SK-N-SH (cell line): ENCODE measurements around the gene ZP1. TPM values are rescaled to one million over a fixed set of nuclear protein-coding genes. Genes with fewer than 3 reads are reported as not detected.

Source experiments
- CTCF ChIA-PET: fragments of 300-600, 350-600 bp; formaldehyde crosslinking; extraction: SDS; loops from one replicate; lab custom pipeline; 2021; lab: Yijun Ruan, JAX
- POLR2A ChIA-PET: fragments of 350-600 bp; sonication (Branson Sonifier 250); formaldehyde crosslinking; extraction: SDS; loops from one replicate; lab custom pipeline; 2020; ENCODE audit warnings: antibody characterized with exemption, inconsistent platforms; lab: Yijun Ruan, JAX
- DNase-seq: peaks from one replicate; pipeline ENCODE4 v3.0.0; 2012
- H2AFZ ChIP-seq: fragments of 200-600 bp; sonication (generic); 2 replicates; pipeline ENCODE4 v1.8.1; 2016; ENCODE audit warnings: antibody characterized with exemption, mild to moderate bottlenecking, low read depth
- H3F3A ChIP-seq: fragments of 200-600 bp; sonication (generic); replicated peaks from 2 replicates; pipeline ENCODE3; 2016; ENCODE audit warnings: antibody characterized with exemption, mild to moderate bottlenecking; ENCODE audit not compliant: insufficient read depth
- H3K27ac ChIP-seq, 2 experiments: fragments of 200-500 bp in 1 of 2; fragments of 200-600 bp in 1 of 2; sonication (Bioruptor generic) in 1 of 2; sonication (generic), shearing (Covaris generic) in 1 of 2; 2 replicates each; pipeline versions ENCODE4 v1.5.1 to v1.6.1; 2014 to 2016; ENCODE audit warnings: low read depth in 2 of 2, inconsistent platforms in 1 of 2, low read length in 1 of 2, mild to moderate bottlenecking in 1 of 2, mixed read lengths in 1 of 2
- H3K27me3 ChIP-seq: fragments of 200-600 bp; sonication (generic), shearing (Covaris generic); 2 replicates; pipeline ENCODE4 v1.6.1; 2016; ENCODE audit warnings: mixed run types; ENCODE audit not compliant: insufficient read depth
- H3K36me3 ChIP-seq, 2 experiments: fragments of 200-500 bp in 1 of 2; fragments of 200-600 bp in 1 of 2; sonication (Bioruptor generic) in 1 of 2; sonication (generic) in 1 of 2; replicated peaks in 1 of 2; 2 replicates each; pipeline versions ENCODE3 to v1.5.1; 2014 to 2016; ENCODE audit warnings: low read length in 1 of 2, mild to moderate bottlenecking in 1 of 2; ENCODE audit not compliant: insufficient read depth in 2 of 2, control insufficient read depth in 1 of 2
- H3K4me1 ChIP-seq, 2 experiments: fragments of 200-500 bp in 1 of 2; fragments of 200-600 bp in 1 of 2; sonication (Bioruptor generic) in 1 of 2; sonication (generic), shearing (Covaris generic) in 1 of 2; 2 replicates each; pipeline versions ENCODE4 v1.5.1 to v1.6.1; 2014 to 2016; ENCODE audit warnings: low read depth in 1 of 2, low read length in 1 of 2, mixed run types in 1 of 2; ENCODE audit not compliant: insufficient read depth in 2 of 2, control insufficient read depth in 1 of 2
- H3K4me2 ChIP-seq: fragments of 200-600 bp; sonication (generic), shearing (Covaris generic); 2 replicates; pipeline ENCODE4 v1.6.1; 2017; ENCODE audit warnings: mixed run types
- H3K4me3 ChIP-seq, 2 experiments: fragments of 200-500 bp in 1 of 2; fragments of 200-600 bp in 1 of 2; sonication (Bioruptor generic) in 1 of 2; sonication (generic), shearing (Covaris generic) in 1 of 2; 2 replicates each; pipeline versions ENCODE4 v1.5.1 to v1.8.1; 2014 to 2016; ENCODE audit warnings: low read depth in 2 of 2, inconsistent platforms in 1 of 2, low read length in 1 of 2, mild to moderate bottlenecking in 1 of 2, mixed read lengths in 1 of 2, moderate library complexity in 1 of 2
- H3K79me2 ChIP-seq: fragments of 200-600 bp; sonication (generic); 2 replicates; pipeline ENCODE4 v1.8.1; 2017; ENCODE audit warnings: mild to moderate bottlenecking; ENCODE audit not compliant: insufficient read depth
- H3K9ac ChIP-seq: fragments of 200-600 bp; sonication (generic); 2 replicates; pipeline ENCODE4 v1.6.1; 2017; ENCODE audit warnings: mixed run types
- H3K9me2 ChIP-seq: fragments of 200-600 bp; sonication (generic); 2 replicates; pipeline ENCODE4 v1.6.1; 2017; ENCODE audit warnings: mixed run types
- H3K9me3 ChIP-seq: fragments of 200-600 bp; sonication (generic); 2 replicates; pipeline ENCODE4 v1.6.1; 2017; ENCODE audit warnings: mixed run types, mild to moderate bottlenecking, moderate library complexity
- H4K20me1 ChIP-seq: fragments of 200-600 bp; sonication (generic); 2 replicates; pipeline ENCODE4 v1.6.1; 2017; ENCODE audit warnings: mild to moderate bottlenecking, mixed run types; ENCODE audit not compliant: insufficient read depth
- CHD2 ChIP-seq: fragments of 150-350 bp; IDR thresholded peaks from 2 replicates; pipeline ENCODE4 v1.6.1; 2018; ENCODE audit warnings: low read length; ENCODE audit not compliant: partially characterized antibody
- ELF1 ChIP-seq: IDR thresholded peaks from 2 replicates; pipeline ENCODE4 v1.4.0; 2012
- FOSL2 ChIP-seq: IDR thresholded peaks from 2 replicates; pipeline ENCODE4 v1.4.0; 2012; ENCODE audit warnings: low read depth, mild to moderate bottlenecking, moderate library complexity, borderline replicate concordance
- GABPA ChIP-seq: IDR thresholded peaks from 2 replicates; pipeline ENCODE4 v1.4.0; 2012; ENCODE audit warnings: low read depth, mild to moderate bottlenecking
- GATA2 ChIP-seq: sonication (generic); formaldehyde crosslinking; IDR thresholded peaks from 2 replicates; pipeline ENCODE4 v1.5.0; 2020; ENCODE audit warnings: mild to moderate bottlenecking, missing genetic modification reagents
- IRF3 ChIP-seq: fragments of 150-350 bp; IDR thresholded peaks from 2 replicates; pipeline ENCODE4 v1.6.1; 2016; ENCODE audit warnings: mild to moderate bottlenecking, low read depth, low read length
- JUND ChIP-seq: IDR thresholded peaks from 2 replicates; pipeline ENCODE4 v1.4.0; 2012
- MEF2A ChIP-seq: IDR thresholded peaks from 2 replicates; pipeline ENCODE4 v1.4.0; 2012; ENCODE audit warnings: low read depth, borderline replicate concordance
- PBX3 ChIP-seq: IDR thresholded peaks from 2 replicates; pipeline ENCODE4; 2012
- RAD21 ChIP-seq: IDR thresholded peaks from 2 replicates; pipeline ENCODE4 v1.6.1; 2012; ENCODE audit warnings: mild to moderate bottlenecking, low read length
- RCOR1 ChIP-seq: fragments of 150-350 bp; IDR thresholded peaks from 2 replicates; pipeline ENCODE4 v1.6.1; 2017; ENCODE audit warnings: antibody characterized with exemption, low read length
- RFX5 ChIP-seq: IDR thresholded peaks from 2 replicates; pipeline ENCODE4 v1.6.1; 2012; ENCODE audit warnings: mild to moderate bottlenecking, improper control_type of control experiment, low read length
- WGBS: methylation state at CpG from one replicate; pipeline ENCODE4 v1.1.6; 2017; ENCODE audit warnings: low lambda C conversion rate; 5-methylcytosine and 5-hydroxymethylcytosine counted together
- polyA plus RNA-seq, 3 experiments: library from polyadenylated mRNA; depleted of rRNA; stranded (reverse); fragments of >200 nt; gene quantifications; 2 replicates each; pipeline ENCODE4 v1.2.3, GENCODE V29; 2012
- TF ChIP-seq, protein P1 (sequence below): IDR thresholded peaks from 2 replicates; pipeline ENCODE4 v1.4.0; 2012; ENCODE audit warnings: low read depth, borderline replicate concordance
- TF ChIP-seq, protein P2 (sequence below): fragments of 200-600 bp; sonication (generic); IDR thresholded peaks from 2 replicates; pipeline ENCODE4 v1.6.1; 2017; ENCODE audit warnings: antibody characterized with exemption, mild to moderate bottlenecking, moderate library complexity

The ZP1 gene
- polyA plus RNA-seq, 1 of the 3 experiments (the other 2 are of a cell fraction), result not detected

- Histone ChIP-seq H3K27ac (no peak overlapping the region), H3K9me3 (no peaks in the 10 kb centered on the region), H3K9ac (no peak overlapping the region), H3K27me3 (no peaks in the 10 kb centered on the region), H3K4me1 (no peaks in the 10 kb centered on the region), H2AFZ (no peak overlapping the region)
- POLR2A ChIA-PET, result no interaction called here
- DNase-seq, result no peak
- no peak for TF ChIP-seq IRF3
- TF ChIP-seq, all 33 proteins: peak for 0
- Histone ChIP-seq H4K20me1 (no peaks in the 10 kb centered on the region), H3K9me2 (no peaks in the 10 kb centered on the region), H3F3A (no peaks in the 10 kb centered on the region), H3K4me2 (no peak overlapping the region), H3K4me3 (no peak overlapping the region), H3K79me2 (no peaks in the 10 kb centered on the region), H3K36me3 (peaks cover 0 to 20% of the 10 kb centered on the region in 2 experiments)
- 84% methylated on average over 4 of the region's 5 CpGs for WGBS
- CTCF ChIA-PET, result interaction anchor here (1.8 kb wide), 1 partner anchor 49 kb away, joined by 15 read pairs; no protein-coding TSS in a partner anchor
Measured at GRCh38 chr11:60879971-60880588, 12.7 kb downstream of the ZP1 start.

- 94% methylated on average over 8 of the region's 8 CpGs for WGBS
- CTCF ChIA-PET, result interaction anchor here (1.8 kb wide), 1 partner anchor 49 kb away, joined by 15 read pairs; no protein-coding TSS in a partner anchor
- no peak for DNase-seq
Measured at GRCh38 chr11:60880643-60881282, 13.4 kb downstream of the ZP1 start.

More at GRCh38 chr11:60880643-60881282, 13.4 kb downstream of the ZP1 start:
- Histone ChIP-seq H3K4me2 (no peak overlapping the region), H4K20me1 (no peaks in the 10 kb centered on the region)
- TF ChIP-seq MEF2A (no peak), GATA2 (CRISPR knock-in tag) (no peak), RCOR1 (no peak), JUND (no peak), CHD2 (no peak), ELF1 (no peak), RFX5 (no peak), GABPA (no peak), PBX3 (no peak), RAD21 (no peak), FOSL2 (no peak)
- TF ChIP-seq, protein P1, sequence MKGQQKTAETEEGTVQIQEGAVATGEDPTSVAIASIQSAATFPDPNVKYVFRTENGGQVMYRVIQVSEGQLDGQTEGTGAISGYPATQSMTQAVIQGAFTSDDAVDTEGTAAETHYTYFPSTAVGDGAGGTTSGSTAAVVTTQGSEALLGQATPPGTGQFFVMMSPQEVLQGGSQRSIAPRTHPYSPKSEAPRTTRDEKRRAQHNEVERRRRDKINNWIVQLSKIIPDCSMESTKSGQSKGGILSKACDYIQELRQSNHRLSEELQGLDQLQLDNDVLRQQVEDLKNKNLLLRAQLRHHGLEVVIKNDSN, result no peak
- TF ChIP-seq, protein P2, sequence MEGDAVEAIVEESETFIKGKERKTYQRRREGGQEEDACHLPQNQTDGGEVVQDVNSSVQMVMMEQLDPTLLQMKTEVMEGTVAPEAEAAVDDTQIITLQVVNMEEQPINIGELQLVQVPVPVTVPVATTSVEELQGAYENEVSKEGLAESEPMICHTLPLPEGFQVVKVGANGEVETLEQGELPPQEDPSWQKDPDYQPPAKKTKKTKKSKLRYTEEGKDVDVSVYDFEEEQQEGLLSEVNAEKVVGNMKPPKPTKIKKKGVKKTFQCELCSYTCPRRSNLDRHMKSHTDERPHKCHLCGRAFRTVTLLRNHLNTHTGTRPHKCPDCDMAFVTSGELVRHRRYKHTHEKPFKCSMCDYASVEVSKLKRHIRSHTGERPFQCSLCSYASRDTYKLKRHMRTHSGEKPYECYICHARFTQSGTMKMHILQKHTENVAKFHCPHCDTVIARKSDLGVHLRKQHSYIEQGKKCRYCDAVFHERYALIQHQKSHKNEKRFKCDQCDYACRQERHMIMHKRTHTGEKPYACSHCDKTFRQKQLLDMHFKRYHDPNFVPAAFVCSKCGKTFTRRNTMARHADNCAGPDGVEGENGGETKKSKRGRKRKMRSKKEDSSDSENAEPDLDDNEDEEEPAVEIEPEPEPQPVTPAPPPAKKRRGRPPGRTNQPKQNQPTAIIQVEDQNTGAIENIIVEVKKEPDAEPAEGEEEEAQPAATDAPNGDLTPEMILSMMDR, result no peak
- TF ChIP-seq, all 33 proteins: peak for 0
- Histone ChIP-seq H3K9me2 (no peaks in the 10 kb centered on the region), H3K4me1 (no peaks in the 10 kb centered on the region), H3K9me3 (no peaks in the 10 kb centered on the region), H3K27ac (no peak overlapping the region), H3K36me3 (peaks cover 0 to 20% of the 10 kb centered on the region in 2 experiments), H2AFZ (no peak overlapping the region), H3K27me3 (no peaks in the 10 kb centered on the region), H3K9ac (no peak overlapping the region), H3K79me2 (no peaks in the 10 kb centered on the region), H3K4me3 (no peak overlapping the region), H3F3A (no peaks in the 10 kb centered on the region)
- POLR2A ChIA-PET, result no interaction called here
